RKO (cell line): ENCODE data around the gene TMEM178B.

Experiments
- DNase-seq: peaks from one replicate; pipeline ENCODE4 v3.0.0-alpha.2; 2016; ENCODE audit warnings: low spot score

Gene TMEM178B

GRCh38 chr7:141430455-141431139 is 356.7 kb downstream of the TMEM178B start:
- DNase-seq, result no peak

GRCh38 chr7:141431140-141431479 is 357.2 kb downstream of the TMEM178B start:
- no peak for DNase-seq

- DNase-seq, result no peak
Measured at GRCh38 chr7:141431711-141432110, 357.8 kb downstream of the TMEM178B start.

GRCh38 chr7:141433698-141434097 is 359.8 kb downstream of the TMEM178B start:
- no peak for DNase-seq

GRCh38 chr7:141436139-141436538 is 362.3 kb downstream of the TMEM178B start:
- DNase-seq, result no peak

GRCh38 chr7:141436575-141437075 is 362.8 kb downstream of the TMEM178B start:
- DNase-seq, result no peak

GRCh38 chr7:141439164-141439563 is 365.3 kb downstream of the TMEM178B start:
- no peak for DNase-seq

- DNase-seq, result no peak
Measured at GRCh38 chr7:141439776-141440175, 365.9 kb downstream of the TMEM178B start.

GRCh38 chr7:141441837-141442627 is 368.2 kb downstream of the TMEM178B start:
- DNase-seq, result peak; percentile 11

- no peak for DNase-seq
Measured at GRCh38 chr7:141442781-141443180, 368.9 kb downstream of the TMEM178B start.

- DNase-seq, result no peak
Measured at GRCh38 chr7:141444961-141445360, 371.1 kb downstream of the TMEM178B start.

- DNase-seq, result no peak
Measured at GRCh38 chr7:141451232-141451631, 377.4 kb downstream of the TMEM178B start.

GRCh38 chr7:141452911-141453310 is 379.0 kb downstream of the TMEM178B start:
- no peak for DNase-seq

- no peak for DNase-seq
Measured at GRCh38 chr7:141454338-141454737, 380.5 kb downstream of the TMEM178B start.

- DNase-seq, result no peak
Measured at GRCh38 chr7:141455723-141456122, 381.9 kb downstream of the TMEM178B start.

GRCh38 chr7:141456298-141456697 is 382.4 kb downstream of the TMEM178B start:
- no peak for DNase-seq

- no peak for DNase-seq
Measured at GRCh38 chr7:141456711-141457110, 382.8 kb downstream of the TMEM178B start.

GRCh38 chr7:141460781-141461715 is 387.2 kb downstream of the TMEM178B start:
- no peak for DNase-seq

GRCh38 chr7:141461924-141462323 is 388.1 kb downstream of the TMEM178B start:
- no peak for DNase-seq

- DNase-seq, result no peak
Measured at GRCh38 chr7:141462958-141463357, 389.1 kb downstream of the TMEM178B start.

- DNase-seq, result peak; percentile 84
Measured at GRCh38 chr7:141463986-141464385, 390.1 kb downstream of the TMEM178B start.

GRCh38 chr7:141464551-141464950 is 390.7 kb downstream of the TMEM178B start:
- no peak for DNase-seq
